ENCODE results near the gene DUSP15.

DUSP15 gene

GRCh38 chr20:31896049-31896448 lies 25.7 kb upstream of the DUSP15 start:
- no peak for FAIRE-seq
- no peak for DNase-seq (ENCODE audit: insufficient read length, low spot score)

- peak; percentile 93 for FAIRE-seq
- DNase-seq (ENCODE audit: insufficient read length, low spot score): peak; percentile 67
Measured at GRCh38 chr20:31894980-31895675, 24.8 kb upstream of the DUSP15 start.

- DNase-seq (ENCODE audit: insufficient read length, low spot score) (no peak), FAIRE-seq (no peak)
Measured at GRCh38 chr20:31890646-31891045, 20.3 kb upstream of the DUSP15 start.

- DNase-seq (ENCODE audit: insufficient read length, low spot score) (no peak), FAIRE-seq (no peak)
Measured at GRCh38 chr20:31883829-31884228, 13.5 kb upstream of the DUSP15 start.

- DNase-seq (ENCODE audit: insufficient read length, low spot score) (no peak), FAIRE-seq (no peak)
Measured at GRCh38 chr20:31881945-31882344, 11.6 kb upstream of the DUSP15 start.

GRCh38 chr20:31879143-31879987 lies 9.0 kb upstream of the DUSP15 start:
- peak; percentile 79 for FAIRE-seq
- DNase-seq (ENCODE audit: insufficient read length, low spot score): peak; percentile 78

- no peak for DNase-seq (ENCODE audit: insufficient read length, low spot score)
- no peak for FAIRE-seq
Measured at GRCh38 chr20:31877684-31878083, 7.4 kb upstream of the DUSP15 start.

GRCh38 chr20:31875671-31876070 lies 5.3 kb upstream of the DUSP15 start:
- DNase-seq (ENCODE audit: insufficient read length, low spot score) (no peak), FAIRE-seq (no peak)

GRCh38 chr20:31872406-31872805 lies 2.1 kb upstream of the DUSP15 start:
- no peak for DNase-seq (ENCODE audit: insufficient read length, low spot score)
- FAIRE-seq: no peak

GRCh38 chr20:31871618-31871954 lies 1.3 kb upstream of the DUSP15 start:
- DNase-seq (ENCODE audit: insufficient read length, low spot score) (no peak), FAIRE-seq (no peak)

GRCh38 chr20:31870726-31871617 lies 645 bp upstream of the DUSP15 start:
- DNase-seq (ENCODE audit: insufficient read length, low spot score): no peak

GRCh38 chr20:31869673-31869941 lies 720 bp downstream of the DUSP15 start:
- no peak for FAIRE-seq
- DNase-seq (ENCODE audit: insufficient read length, low spot score): no peak

More at GRCh38 chr20:31870726-31871617, 645 bp upstream of the DUSP15 start:
- FAIRE-seq: no peak

GRCh38 chr20:31868853-31869672 lies 1.3 kb downstream of the DUSP15 start:
- FAIRE-seq: no peak
- no peak for DNase-seq (ENCODE audit: insufficient read length, low spot score)

- no peak for DNase-seq (ENCODE audit: insufficient read length, low spot score)
- no peak for FAIRE-seq
Measured at GRCh38 chr20:31866221-31866620, 4.1 kb downstream of the DUSP15 start.

GRCh38 chr20:31864521-31865400 lies 5.6 kb downstream of the DUSP15 start:
- no peak for DNase-seq (ENCODE audit: insufficient read length, low spot score)
- FAIRE-seq: no peak

- no peak for DNase-seq (ENCODE audit: insufficient read length, low spot score)
- no peak for FAIRE-seq
Measured at GRCh38 chr20:31863296-31864085, 6.8 kb downstream of the DUSP15 start.

- FAIRE-seq (no peak), DNase-seq (ENCODE audit: insufficient read length, low spot score) (no peak)
Measured at GRCh38 chr20:31862506-31862905, 7.8 kb downstream of the DUSP15 start.

- FAIRE-seq (no peak), DNase-seq (ENCODE audit: insufficient read length, low spot score) (no peak)
Measured at GRCh38 chr20:31862157-31862470, 8.2 kb downstream of the DUSP15 start.
